GM19240 (cell line): ENCODE results near the gene BARHL2.

ENCODE experiments used
- DNase-seq: peaks from one replicate; pipeline ENCODE4 v3.0.0; 2011; ENCODE audit warnings: low spot score; ENCODE audit not compliant: insufficient read length

The BARHL2 gene

GRCh38 chr1:90716552-90717355, at the start of gene BARHL2:
Gene BARHL2 (minus strand): TSS chr1:90717302. CDS start chr1:90717195, 107 bp downstream.
- no peak for DNase-seq

- DNase-seq: no peak
Measured at GRCh38 chr1:90763930-90764329, 46.8 kb upstream of the BARHL2 start.

GRCh38 chr1:90763506-90763905, 46.4 kb upstream of the BARHL2 start:
- no peak for DNase-seq

GRCh38 chr1:90761781-90762589, 44.9 kb upstream of the BARHL2 start:
- no peak for DNase-seq

GRCh38 chr1:90761156-90761555, 44.1 kb upstream of the BARHL2 start:
- DNase-seq: no peak

GRCh38 chr1:90753556-90753955, 36.5 kb upstream of the BARHL2 start:
- no peak for DNase-seq

GRCh38 chr1:90748668-90749067, 31.6 kb upstream of the BARHL2 start:
- no peak for DNase-seq

- no peak for DNase-seq
Measured at GRCh38 chr1:90746857-90747256, 29.8 kb upstream of the BARHL2 start.

GRCh38 chr1:90745972-90746371, 28.9 kb upstream of the BARHL2 start:
- DNase-seq: no peak

GRCh38 chr1:90732136-90732535, 15.0 kb upstream of the BARHL2 start:
- DNase-seq: no peak

- no peak for DNase-seq
Measured at GRCh38 chr1:90731382-90732050, 14.4 kb upstream of the BARHL2 start.

- no peak for DNase-seq
Measured at GRCh38 chr1:90730243-90731022, 13.3 kb upstream of the BARHL2 start.

GRCh38 chr1:90729504-90730242, 12.6 kb upstream of the BARHL2 start:
- no peak for DNase-seq

- DNase-seq: no peak
Measured at GRCh38 chr1:90728502-90729287, 11.6 kb upstream of the BARHL2 start.

- DNase-seq: no peak
Measured at GRCh38 chr1:90727917-90728501, 10.9 kb upstream of the BARHL2 start.

- no peak for DNase-seq
Measured at GRCh38 chr1:90726986-90727480, 9.9 kb upstream of the BARHL2 start.

GRCh38 chr1:90726425-90726985, 9.4 kb upstream of the BARHL2 start:
- DNase-seq: no peak

GRCh38 chr1:90725657-90726424, 8.7 kb upstream of the BARHL2 start:
- no peak for DNase-seq
